GM19328 (cell line): ENCODE results near the gene TARDBP.
A peak's percentile ranks its signal among the peaks of the same experiment; 100 is the strongest.
"Not testable (repeated sequence)": the region's sequence is repeated elsewhere in the genome, so short reads cannot be mapped to it uniquely, and the experiment has no call there.

Experiments used
- ATAC-seq: cut with Tn5 transposase; IDR thresholded peaks from one replicate; pipeline ENCODE4 v1.9.1; 2021; ENCODE audit warnings: mild to moderate bottlenecking, moderate library complexity; ENCODE audit not compliant: unreplicated experiment

Gene TARDBP

GRCh38 chr1:11059155-11059967, 46.9 kb downstream of the TARDBP start:
- ATAC-seq: peak; percentile 7

GRCh38 chr1:11059968-11060830, 47.7 kb downstream of the TARDBP start, which contains the start of gene SRM:
TSS of gene SRM (minus strand) at chr1:11060018. CDS start at chr1:11059943, 75 bp downstream.
- ATAC-seq: peak; percentile 88

GRCh38 chr1:11061652-11062365, 49.4 kb downstream of the TARDBP start:
- ATAC-seq: no peak

GRCh38 chr1:11062965-11063401, 50.5 kb downstream of the TARDBP start:
- ATAC-seq: no peak

- ATAC-seq: not testable (repeated sequence)
These were observed 51.6 kb downstream of the TARDBP start for GRCh38 chr1:11063937-11064537.

- no peak for ATAC-seq
These were observed 52.5 kb downstream of the TARDBP start for GRCh38 chr1:11064942-11065341.

GRCh38 chr1:11065796-11066195, 53.3 kb downstream of the TARDBP start:
- ATAC-seq: no peak

- ATAC-seq: no peak
These were observed 55.5 kb downstream of the TARDBP start for GRCh38 chr1:11067716-11068599.

GRCh38 chr1:11068600-11069473, 56.4 kb downstream of the TARDBP start:
- ATAC-seq: no peak

- no peak for ATAC-seq
These were observed 58.4 kb downstream of the TARDBP start for GRCh38 chr1:11070876-11071275.

- no peak for ATAC-seq
These were observed 59.2 kb downstream of the TARDBP start for GRCh38 chr1:11071463-11072215.

- no peak for ATAC-seq
These were observed 59.9 kb downstream of the TARDBP start for GRCh38 chr1:11072216-11072917.

GRCh38 chr1:11073398-11073797, 60.9 kb downstream of the TARDBP start:
- ATAC-seq: not testable (repeated sequence)
